ENCODE results near the gene TMEM171.

- no peak for TF ChIP-seq CTCF (IDR thresholded peaks at IDR 0.05)
- no peak for TF ChIP-seq POLR2A (IDR thresholded peaks at IDR 0.05)
These were observed 55.9 kb downstream of the TMEM171 start for GRCh38 chr5:73176250-73176649.
